Type B pancreatic cell (in vitro differentiated cells): ENCODE data around the gene PTPRQ. TPM values are rescaled to one million over a fixed set of nuclear protein-coding genes. Genes with fewer than 3 reads are reported as not detected.
A peak's percentile ranks its signal among the peaks of the same experiment; 100 is the strongest.

Experiments
- DNase-seq: peaks from one replicate; pipeline ENCODE4 v3.0.0; 2021; ENCODE audit warnings: mixed read lengths; ENCODE audit not compliant: unreplicated experiment; ENCODE audit errors: extremely low spot score
- H3K27ac Mint-ChIP-seq: 2 replicates; pipeline ENCODE4 v1.8.0; 2021; ENCODE audit warnings: mild to moderate bottlenecking, mixed read lengths
- H3K27me3 Mint-ChIP-seq: 2 replicates; pipeline ENCODE4 v1.8.0; 2021; ENCODE audit warnings: mixed read lengths
- H3K36me3 Mint-ChIP-seq: 2 replicates; pipeline ENCODE4 v1.8.0; 2021; ENCODE audit warnings: mixed read lengths
- H3K4me1 Mint-ChIP-seq: one replicate; pipeline ENCODE4 v1.8.0; 2021; ENCODE audit warnings: mixed read lengths; ENCODE audit not compliant: unreplicated experiment
- H3K4me3 Mint-ChIP-seq: 2 replicates; pipeline ENCODE4 v1.8.0; 2021; ENCODE audit warnings: mild to moderate bottlenecking, mixed read lengths
- H3K9me3 Mint-ChIP-seq: 2 replicates; pipeline ENCODE4 v1.8.0; 2021; ENCODE audit warnings: mixed read lengths
- total RNA-seq: library from RNA; stranded (reverse); gene quantifications from 2 replicates; pipeline ENCODE4 v1.2.1, GENCODE V29; 2021; ENCODE audit warnings: low replicate concordance
- TF ChIP-seq, protein P1 (sequence below): fragments of 200-600 bp; sonication (generic); conservative IDR thresholded peaks from 2 replicates; pipeline ENCODE4 v1.5.0; 2021; ENCODE audit warnings: antibody characterized with exemption, mild to moderate bottlenecking

PTPRQ gene
- total RNA-seq, 1 donor from 2014 or later: 1.3 TPM

GRCh38 chr12:80607361-80608135, 163.5 kb downstream of the PTPRQ start:
- Mint-ChIP-seq H3K4me3 (no peak overlapping the region), H3K36me3 (no peaks in the 10 kb centered on the region), H3K4me1 (no peaks in the 10 kb centered on the region), H3K9me3 (no peaks in the 10 kb centered on the region), H3K27ac (no peak overlapping the region), H3K27me3 (no peaks in the 10 kb centered on the region)
- no peak for DNase-seq
- TF ChIP-seq, protein P1, sequence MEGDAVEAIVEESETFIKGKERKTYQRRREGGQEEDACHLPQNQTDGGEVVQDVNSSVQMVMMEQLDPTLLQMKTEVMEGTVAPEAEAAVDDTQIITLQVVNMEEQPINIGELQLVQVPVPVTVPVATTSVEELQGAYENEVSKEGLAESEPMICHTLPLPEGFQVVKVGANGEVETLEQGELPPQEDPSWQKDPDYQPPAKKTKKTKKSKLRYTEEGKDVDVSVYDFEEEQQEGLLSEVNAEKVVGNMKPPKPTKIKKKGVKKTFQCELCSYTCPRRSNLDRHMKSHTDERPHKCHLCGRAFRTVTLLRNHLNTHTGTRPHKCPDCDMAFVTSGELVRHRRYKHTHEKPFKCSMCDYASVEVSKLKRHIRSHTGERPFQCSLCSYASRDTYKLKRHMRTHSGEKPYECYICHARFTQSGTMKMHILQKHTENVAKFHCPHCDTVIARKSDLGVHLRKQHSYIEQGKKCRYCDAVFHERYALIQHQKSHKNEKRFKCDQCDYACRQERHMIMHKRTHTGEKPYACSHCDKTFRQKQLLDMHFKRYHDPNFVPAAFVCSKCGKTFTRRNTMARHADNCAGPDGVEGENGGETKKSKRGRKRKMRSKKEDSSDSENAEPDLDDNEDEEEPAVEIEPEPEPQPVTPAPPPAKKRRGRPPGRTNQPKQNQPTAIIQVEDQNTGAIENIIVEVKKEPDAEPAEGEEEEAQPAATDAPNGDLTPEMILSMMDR: peak; percentile 57

- Mint-ChIP-seq H3K27ac (no peak overlapping the region), H3K36me3 (no peaks in the 10 kb centered on the region), H3K4me1 (no peaks in the 10 kb centered on the region), H3K27me3 (no peaks in the 10 kb centered on the region), H3K4me3 (no peak overlapping the region), H3K9me3 (no peaks in the 10 kb centered on the region)
- TF ChIP-seq, protein P1: no peak
- no peak for DNase-seq
Observed at GRCh38 chr12:80617733-80618132, 173.7 kb downstream of the PTPRQ start.

DNA sequence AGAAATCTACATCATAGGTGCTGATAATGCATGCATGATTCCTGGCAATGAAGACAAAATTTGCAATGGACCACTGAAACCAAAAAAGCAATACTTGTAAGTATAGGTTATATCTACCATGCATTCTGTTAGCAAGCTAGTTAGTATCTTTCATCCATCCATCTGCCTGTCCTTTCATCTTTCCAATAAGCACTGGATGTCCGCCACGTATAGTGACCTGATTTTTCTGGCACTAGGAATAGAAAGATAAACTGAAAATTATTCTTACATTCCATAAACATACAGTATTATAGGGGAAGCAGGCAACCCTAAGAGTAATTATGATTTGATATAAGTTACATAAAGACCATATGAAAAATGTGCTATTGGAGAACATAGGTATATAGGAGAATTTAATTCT, 176.2 kb downstream of the PTPRQ start:
- no peaks in the 10 kb centered on the region for H3K36me3 Mint-ChIP-seq
- no peak overlapping the region for H3K4me3 Mint-ChIP-seq

GRCh38 chr12:80622271-80622670, 178.2 kb downstream of the PTPRQ start:
- no peaks in the 10 kb centered on the region for H3K36me3 Mint-ChIP-seq
- H3K9me3 Mint-ChIP-seq: no peaks in the 10 kb centered on the region
- no peak overlapping the region for H3K27ac Mint-ChIP-seq
- H3K27me3 Mint-ChIP-seq: no peaks in the 10 kb centered on the region
- no peak for DNase-seq
- H3K4me1 Mint-ChIP-seq: no peaks in the 10 kb centered on the region
- TF ChIP-seq, protein P1: peak; percentile 17
- no peak overlapping the region for H3K4me3 Mint-ChIP-seq

More for the DNA sequence above, 176.2 kb downstream of the PTPRQ start:
- TF ChIP-seq, protein P1: no peak
- H3K27me3 Mint-ChIP-seq: no peaks in the 10 kb centered on the region
- no peaks in the 10 kb centered on the region for H3K9me3 Mint-ChIP-seq
- H3K27ac Mint-ChIP-seq: no peak overlapping the region
- DNase-seq: no peak
- H3K4me1 Mint-ChIP-seq: no peaks in the 10 kb centered on the region

GRCh38 chr12:80625051-80625450, 181.0 kb downstream of the PTPRQ start:
- Mint-ChIP-seq H3K4me3 (no peak overlapping the region), H3K4me1 (no peaks in the 10 kb centered on the region), H3K9me3 (no peaks in the 10 kb centered on the region), H3K27ac (no peak overlapping the region), H3K27me3 (no peaks in the 10 kb centered on the region), H3K36me3 (no peaks in the 10 kb centered on the region)
- TF ChIP-seq, protein P1: no peak
- no peak for DNase-seq
